H1 (cell line): ENCODE results near the gene PRSS38. TPM values are rescaled to one million over a fixed set of nuclear protein-coding genes. Genes with fewer than 3 reads are reported as not detected.

Source experiments
- GABPA ChIP-seq: IDR thresholded peaks from 2 replicates; pipeline ENCODE4 v1.6.1; 2011; ENCODE audit warnings: mild to moderate bottlenecking, low read length, moderate library complexity, borderline replicate concordance; ENCODE audit not compliant: insufficient read depth
- GTF2F1 ChIP-seq: IDR thresholded peaks from 2 replicates; pipeline ENCODE4 v1.6.1; 2012; ENCODE audit warnings: low read depth, low read length, improper control_type of control experiment, borderline replicate concordance
- RAD21 ChIP-seq, 2 experiments: IDR thresholded peaks in 1 of 2; conservative IDR thresholded peaks in 1 of 2; 2 replicates each; pipeline ENCODE4 v1.6.1; 2011; ENCODE audit warnings: low read depth in 2 of 2, low read length in 2 of 2, improper control_type of control experiment in 1 of 2, inconsistent platforms in 1 of 2, mild to moderate bottlenecking in 1 of 2, moderate library complexity in 1 of 2
- SRF ChIP-seq: IDR thresholded peaks from 2 replicates; pipeline ENCODE4 v1.6.1; 2011; ENCODE audit warnings: mild to moderate bottlenecking, low read depth, low read length, moderate library complexity
- TBP ChIP-seq: IDR thresholded peaks from 2 replicates; pipeline ENCODE4 v1.6.1; 2011; ENCODE audit warnings: low read depth, low read length, improper control_type of control experiment
- polyA plus RNA-seq, 7 experiments: library from polyadenylated mRNA; depleted of rRNA in 3 of 7; stranded (reverse) in 5 of 7; unstranded in 2 of 7; fragments of >200 nt in 5 of 7; fragments of 200-250 nt in 2 of 7; gene quantifications; 1 replicate in 5 of 7; 2 replicates in 1 of 7; 4 replicates in 1 of 7; pipeline versions ENCODE4 v1.2.1 to v1.2.3, GENCODE V29; 2011 to 2013; ENCODE audit warnings: missing spikeins in 2 of 7, mixed read lengths in 2 of 7
- total RNA-seq: library from RNA; stranded (reverse); fragmentation: NEBNext Ultra II Directional; extraction: Animal tissue kit (Norgen Biotek cat#: 25700); gene quantifications from 2 replicates; pipeline ENCODE4 v1.2.1, GENCODE V29; 2021
- TF ChIP-seq, protein P1 (sequence below): IDR thresholded peaks from 2 replicates; pipeline ENCODE4 v1.6.1; 2011; ENCODE audit warnings: low read depth, mild to moderate bottlenecking, low read length; ENCODE audit not compliant: insufficient read depth

PRSS38 gene
- total and polyA plus RNA-seq, 2 of the 8 experiments (the other 6 are each of a cell fraction or from before 2014, with no cell fraction given) = not detected

- TF ChIP-seq, protein P1, sequence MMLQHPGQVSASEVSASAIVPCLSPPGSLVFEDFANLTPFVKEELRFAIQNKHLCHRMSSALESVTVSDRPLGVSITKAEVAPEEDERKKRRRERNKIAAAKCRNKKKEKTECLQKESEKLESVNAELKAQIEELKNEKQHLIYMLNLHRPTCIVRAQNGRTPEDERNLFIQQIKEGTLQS = no peak
- no peak for TF ChIP-seq RAD21 (IDR thresholded peaks at IDR 0.05 in 1 of 2, conservative IDR thresholded peaks at IDR 0.05 in 1 of 2; ENCODE audit: low read depth in 2 of 2, low read length in 2 of 2)
- TF ChIP-seq TBP = no peak
- no peak for TF ChIP-seq GTF2F1
- no peak for TF ChIP-seq GABPA
- no peak for TF ChIP-seq SRF
Measured at GRCh38 chr1:227774821-227775661, 40.4 kb upstream of the PRSS38 start (continued).
